ENCODE data around the gene SAFB.

SAFB gene

DNA sequence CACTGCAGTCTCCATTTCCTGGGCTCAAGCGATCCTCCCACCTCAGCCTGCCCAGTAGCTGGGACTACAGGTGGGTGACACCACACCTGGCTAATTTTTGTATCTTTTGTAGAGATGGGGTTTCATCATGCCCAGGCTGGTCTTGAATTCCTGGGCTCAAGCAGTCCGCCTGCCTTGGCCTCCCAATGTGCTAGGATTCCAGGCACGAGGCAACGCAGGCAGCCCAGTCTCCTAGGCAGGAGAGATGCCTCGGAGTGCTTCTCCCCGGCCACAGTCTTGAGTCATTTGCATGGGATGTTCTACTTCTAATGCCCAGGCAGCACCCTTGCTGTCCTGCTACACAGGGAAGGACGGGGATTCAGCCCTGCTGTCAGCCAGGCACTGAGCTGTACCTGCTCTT lies 48.7 kb downstream of the SAFB start:
- FAIRE-seq: no peak

DNA sequence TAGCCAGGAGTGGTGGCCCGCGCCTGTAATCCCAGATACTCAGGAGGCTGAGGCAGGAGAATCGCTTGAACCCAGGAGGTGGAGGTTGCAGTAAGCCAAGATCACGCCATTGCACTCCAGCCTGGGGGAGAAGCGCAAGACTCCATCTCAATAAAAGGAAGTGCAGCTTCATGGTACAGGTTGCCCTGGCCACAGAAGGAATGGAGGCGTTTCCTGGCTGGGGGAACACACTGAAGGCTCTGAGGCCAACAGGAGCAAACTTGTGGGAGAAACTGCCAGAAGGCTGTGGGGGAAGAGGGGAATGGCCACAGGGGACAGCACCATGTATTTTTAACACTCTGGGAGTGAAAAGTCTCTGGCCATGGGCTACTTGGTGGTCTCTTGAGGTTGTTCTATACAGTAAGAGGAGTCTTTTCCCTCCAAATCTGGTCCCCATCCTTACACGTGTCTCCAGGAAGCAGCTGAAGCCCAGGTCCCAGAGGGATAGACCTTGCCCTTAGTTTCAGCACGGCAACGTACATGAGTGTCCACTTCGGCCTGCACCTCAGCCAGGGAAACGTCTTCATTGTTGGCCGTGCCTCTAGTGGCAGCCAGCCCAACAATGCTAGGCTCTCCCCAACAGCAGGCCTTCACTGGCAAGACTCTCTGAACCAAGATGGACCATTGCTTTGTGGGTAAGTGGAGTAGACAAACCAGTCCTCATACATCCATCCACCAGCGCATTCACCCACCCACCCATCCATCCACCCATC lies 50.0 kb downstream of the SAFB start:
- FAIRE-seq: no peak

DNA sequence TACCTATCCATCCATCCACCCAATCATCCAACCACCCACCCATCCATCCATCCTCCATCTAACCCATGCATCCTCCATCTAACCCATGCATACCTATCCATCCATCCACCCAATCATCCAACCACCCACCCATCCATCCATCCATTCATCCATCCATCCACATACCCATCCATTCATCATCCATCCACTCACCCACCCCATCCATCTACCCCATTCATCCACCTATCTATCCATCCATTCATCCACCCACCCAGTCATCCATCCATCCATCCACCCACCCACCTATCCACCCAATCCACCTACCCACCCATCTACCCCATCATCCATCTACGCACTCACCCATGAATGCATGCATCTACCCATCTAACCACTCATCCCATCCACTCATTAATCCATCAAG lies 50.9 kb downstream of the SAFB start:
- FAIRE-seq: no peak

DNA sequence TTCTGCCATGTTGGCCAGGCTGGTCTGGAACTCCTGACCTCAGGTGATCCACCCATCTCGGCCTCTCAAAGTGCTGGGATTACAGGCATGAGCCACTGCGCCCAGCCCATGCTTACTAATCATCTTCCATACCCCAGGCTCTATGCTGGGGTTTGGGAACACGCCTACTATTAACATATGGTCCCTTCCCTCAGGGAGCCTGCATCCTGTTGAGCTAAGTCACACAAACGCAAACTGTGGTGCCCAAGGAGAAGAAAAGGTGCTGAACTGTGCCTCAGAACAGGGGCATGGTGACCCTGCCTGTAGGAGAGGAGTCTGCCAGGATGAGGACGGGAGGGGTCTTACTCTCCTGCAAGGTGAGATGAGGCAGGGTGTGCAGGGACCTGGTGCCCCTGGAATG lies 51.8 kb downstream of the SAFB start:
- FAIRE-seq: no peak

DNA sequence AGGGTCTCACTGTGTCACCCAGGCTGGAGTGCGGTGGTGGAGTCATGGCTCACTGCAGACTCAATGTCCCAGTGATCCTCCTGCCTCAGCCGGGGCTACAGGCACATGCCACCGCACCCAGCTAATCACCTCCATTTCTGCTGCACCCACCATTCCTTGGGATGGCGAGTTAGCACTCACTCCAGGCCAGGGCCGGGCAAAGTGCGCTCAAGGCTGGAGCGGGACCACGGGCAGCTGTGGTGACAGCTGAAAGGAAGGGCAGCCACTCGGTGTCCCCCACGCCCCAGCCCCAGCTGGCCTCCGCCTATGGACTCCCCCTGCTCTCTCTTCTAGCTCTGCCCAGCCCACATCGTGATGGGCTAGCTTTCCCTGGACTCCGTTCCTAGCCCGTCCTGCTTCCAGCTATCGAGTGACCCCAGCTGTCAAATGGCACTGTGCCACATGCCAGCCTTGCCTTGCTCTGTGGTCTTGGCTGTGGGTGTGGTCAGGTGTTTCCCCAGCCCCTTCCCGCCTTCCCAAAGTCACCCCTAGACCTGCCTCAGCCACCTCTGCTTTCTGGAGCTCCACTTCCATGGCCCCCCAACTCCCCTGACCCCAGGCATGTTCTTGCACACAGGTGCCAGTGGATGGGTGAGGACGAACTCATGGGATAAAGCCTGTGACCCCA lies 53.4 kb downstream of the SAFB start:
- FAIRE-seq: no peak

DNA sequence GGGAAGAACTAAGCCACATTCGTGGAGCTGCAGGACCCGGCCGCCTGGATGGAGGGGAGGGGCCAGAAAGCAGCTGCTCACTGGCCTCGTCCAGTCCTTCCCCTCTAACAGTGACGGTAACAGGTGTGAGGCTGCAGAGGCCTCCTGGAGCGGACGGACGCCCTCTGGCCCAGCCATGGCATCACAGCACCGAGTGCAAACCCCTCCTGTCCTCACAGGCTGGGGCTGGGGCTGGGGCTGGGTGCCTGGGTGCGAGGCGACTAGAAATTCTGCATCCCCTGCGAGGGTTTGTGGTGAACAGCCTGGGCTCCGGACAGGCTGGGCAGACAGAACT lies 53.9 kb downstream of the SAFB start:
- no peak for FAIRE-seq

DNA sequence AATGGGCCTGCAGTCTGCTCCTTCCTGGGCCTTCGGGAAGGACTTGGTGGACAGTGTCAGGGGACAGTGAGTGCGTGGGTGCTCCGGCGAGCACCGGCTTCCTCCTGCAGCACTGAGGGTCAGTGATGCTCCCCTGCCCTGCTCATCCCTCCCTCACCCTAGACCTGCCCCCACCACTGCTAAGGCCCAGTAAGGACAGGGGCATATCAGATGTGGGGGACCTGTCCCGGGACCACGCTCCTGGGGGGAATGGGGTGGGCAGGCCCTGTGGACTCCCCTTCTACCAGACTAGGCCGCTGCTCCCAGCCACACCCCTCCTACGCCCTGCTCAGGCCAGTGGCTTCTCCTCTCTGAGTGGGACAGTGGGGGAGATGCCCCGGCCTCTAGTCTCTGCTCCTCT lies 54.3 kb downstream of the SAFB start:
- no peak for FAIRE-seq

DNA sequence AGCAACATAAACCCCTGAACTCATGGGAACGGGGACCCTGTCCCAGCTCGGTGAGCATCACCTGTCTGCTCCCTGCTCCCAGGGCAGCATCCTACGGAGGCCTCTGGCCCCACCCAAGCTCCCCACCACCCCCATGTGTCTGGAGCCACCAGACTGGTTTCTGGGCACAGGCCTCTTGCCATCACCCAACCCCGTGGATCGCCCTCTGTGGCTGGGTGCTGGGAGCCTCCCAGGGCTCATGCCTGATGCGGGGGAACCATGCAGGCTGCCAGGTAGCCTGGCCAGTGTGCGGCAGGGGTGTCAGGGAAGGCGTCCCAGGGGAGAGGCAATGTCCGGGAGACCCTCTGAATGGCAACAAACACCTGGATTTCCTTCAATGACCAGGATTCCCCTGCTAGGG lies 54.7 kb downstream of the SAFB start:
- no peak for FAIRE-seq

DNA sequence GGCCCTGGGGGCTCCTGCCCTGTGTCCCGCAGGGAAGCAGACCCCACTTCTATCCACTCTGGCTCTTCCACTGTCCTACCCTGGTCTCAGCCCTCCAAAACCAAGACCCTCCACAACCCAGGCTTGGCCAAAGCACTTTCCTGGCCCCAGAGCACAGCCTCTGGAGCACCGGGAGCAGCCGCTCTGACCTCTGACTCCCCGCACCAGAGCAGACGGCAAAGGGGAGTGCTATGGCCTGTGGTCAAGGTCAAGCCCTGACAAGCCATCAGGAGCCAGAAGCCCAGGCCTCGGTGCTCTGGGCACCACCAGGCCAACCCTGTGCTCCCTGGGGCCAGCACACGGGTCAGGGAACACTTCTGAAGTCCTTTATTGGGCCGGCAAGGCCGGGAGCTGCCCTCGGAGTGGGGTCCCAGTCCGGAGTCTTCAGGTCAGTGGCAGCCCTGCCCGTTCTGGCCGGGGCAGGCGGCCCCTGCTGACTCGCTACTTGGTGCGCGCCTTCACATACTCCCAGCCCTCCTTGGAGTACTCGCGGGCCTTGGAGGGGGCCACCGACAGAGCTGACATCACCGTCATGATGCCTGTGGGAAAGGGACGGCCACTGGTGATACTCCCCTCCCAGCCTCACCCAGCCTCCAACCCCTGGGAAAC lies 55.3 kb downstream of the SAFB start:
- FAIRE-seq: no peak

DNA sequence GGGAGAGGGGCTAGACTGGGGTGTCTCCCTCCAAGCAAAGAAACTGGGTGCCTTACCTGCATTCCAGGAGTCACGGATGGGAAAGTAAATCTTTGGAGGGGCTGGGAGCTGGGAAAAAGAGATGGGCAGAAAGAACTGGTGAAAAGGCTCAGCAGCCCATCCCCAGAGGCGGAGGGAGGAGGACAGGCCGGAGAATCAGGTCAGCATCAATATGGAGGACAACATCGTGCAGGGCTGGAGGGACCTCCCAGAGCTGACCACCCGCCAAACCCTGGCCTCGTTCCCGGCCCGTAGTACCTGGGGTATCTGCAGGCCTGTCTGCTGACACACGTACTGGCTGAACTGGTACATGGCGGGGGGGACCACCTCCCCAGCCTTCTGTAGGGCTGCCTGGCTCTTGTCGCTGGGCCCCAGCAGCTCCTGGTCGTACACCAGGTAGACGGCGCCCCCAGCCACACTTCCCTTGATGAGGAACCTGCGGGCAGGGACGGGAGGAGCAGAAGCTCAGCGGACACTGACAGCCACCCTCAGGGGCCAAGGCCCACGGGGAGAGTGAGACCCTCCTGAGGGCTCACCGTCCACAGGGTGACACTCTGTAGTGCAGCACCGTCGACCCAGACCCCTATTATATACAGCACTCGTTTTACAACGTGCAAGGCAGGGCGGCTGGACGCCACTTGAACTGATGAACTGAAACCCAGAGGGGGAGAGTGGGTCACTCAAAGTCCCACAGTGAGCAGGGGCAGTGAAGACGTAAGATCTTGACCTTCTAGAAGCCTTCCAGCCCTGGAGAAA lies 56.6 kb downstream of the SAFB start:
- no peak for FAIRE-seq

DNA sequence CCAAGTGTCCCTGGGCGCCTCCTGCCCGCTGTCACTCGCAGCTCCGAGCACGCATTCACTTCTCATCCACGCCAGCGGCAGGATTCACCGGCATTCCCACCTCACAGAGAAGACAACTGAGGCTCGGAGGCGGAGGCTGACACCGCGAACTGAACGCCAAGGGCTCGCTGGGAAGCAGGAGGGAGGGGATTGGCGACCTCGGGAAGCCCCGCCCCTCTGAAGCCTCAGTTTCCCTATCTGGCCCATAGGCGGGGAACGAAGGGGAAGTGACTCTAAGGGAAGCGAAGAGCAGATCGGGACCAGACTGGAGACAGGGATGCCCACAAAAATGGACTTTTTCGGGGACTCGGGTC lies 57.2 kb downstream of the SAFB start:
- FAIRE-seq: no peak

DNA sequence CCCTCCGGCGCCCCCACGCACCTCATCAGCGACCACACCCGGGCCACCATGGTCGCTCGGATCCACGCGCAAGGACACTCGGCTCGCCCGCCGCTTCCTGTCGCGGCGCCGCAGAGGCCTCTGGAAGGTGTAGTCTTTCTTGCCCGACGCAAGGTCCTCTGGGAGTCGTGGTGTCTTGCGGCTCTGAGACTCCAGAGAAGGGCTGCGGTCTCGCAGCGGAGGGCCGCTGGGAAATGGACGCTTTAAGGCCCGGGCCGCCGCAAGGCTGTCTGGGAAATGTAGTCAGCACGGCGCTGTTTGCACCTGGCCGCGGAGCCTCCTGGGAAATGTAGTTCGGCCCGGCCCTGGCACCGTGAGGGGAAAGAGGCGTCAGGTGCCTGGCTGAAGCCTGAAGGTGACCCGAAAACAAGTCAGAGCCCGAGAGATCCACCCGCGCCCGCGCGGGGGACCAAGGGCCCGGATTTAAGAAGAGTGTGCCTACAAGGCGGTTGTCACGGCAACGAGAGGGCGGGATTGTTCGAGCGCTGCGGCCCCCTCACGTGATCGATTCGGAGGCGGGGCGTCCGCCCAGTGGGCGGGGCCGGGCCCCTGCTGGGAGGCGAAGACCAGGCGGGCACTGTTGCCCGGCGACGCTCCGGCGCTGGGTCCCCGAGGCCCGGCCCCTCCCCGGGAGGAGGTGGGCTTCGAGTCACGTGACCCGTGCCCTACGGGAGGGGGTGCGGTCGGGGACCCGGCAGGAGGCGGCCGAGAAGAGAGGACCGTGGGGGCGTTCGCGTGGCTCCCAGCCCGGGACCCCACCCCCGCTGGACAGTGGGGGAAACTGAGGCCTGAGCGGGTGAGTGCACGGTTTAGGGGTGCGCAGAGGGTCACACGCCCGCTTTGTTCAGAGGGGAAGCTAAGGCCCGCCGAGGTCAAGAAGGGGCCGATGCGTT lies 57.8 kb downstream of the SAFB start, which contains the start of the genes HSD11B1L and MICOS13:
HSD11B1L (plus strand) TSS at position 591 of the 932 bp plus-strand sequence. CDS start 3,806 bp downstream, outside the sequence.
MICOS13 (minus strand) TSS at position 80 of the 932 bp plus-strand sequence; CDS start at position 50, 30 bp downstream.
- FAIRE-seq: peak; percentile 92

DNA sequence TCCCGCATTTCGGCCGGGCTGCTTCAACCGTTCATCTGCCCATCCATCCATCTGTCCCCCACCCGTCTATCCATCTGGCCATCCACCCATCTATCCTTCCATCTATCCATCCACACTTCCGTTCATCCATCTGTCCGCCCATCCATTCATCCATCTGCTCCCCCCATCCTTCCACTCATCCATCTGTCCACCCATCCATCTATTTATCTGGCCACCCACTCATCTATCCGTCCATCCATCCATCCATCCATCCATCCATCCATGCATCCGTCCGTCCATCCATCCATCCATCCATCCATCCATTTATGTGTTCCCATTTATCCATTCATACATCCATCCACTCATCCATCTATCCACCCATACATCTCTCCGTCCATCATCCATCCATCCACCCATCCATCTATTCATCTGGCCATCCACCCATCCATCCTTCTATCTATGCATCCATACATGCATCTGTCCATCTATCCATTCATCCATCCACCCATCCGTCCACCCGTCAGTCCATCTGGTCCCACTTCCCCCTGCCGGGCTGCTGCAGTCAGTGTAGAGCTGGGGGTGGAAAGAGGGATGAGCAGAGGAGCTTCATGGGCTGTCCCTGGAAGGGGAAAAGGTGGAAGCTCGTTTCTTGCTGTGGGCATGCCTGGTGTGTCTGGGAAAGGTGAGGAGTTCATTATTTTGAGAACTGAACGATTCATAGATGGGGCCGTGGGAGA lies 58.7 kb downstream of the SAFB start:
- no peak for FAIRE-seq

DNA sequence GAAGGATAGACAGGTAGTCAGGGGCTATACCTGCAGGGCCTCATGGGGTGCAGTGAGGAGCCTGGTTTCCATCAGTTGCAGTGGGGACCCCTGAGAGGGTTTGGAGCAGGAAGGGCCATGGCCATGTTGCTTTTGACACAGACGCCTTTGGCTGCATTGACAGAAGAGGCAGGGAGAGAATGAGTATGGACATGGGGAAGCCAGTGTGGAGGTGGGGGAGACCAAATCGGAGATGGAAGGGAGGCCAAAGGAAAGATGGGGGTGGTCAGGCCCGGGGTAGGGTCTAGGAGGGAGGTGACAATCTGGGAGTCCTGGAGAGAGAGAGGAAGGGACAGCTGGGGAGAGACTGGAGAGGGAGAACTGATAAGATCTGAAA lies 59.2 kb downstream of the SAFB start:
- FAIRE-seq: no peak

DNA sequence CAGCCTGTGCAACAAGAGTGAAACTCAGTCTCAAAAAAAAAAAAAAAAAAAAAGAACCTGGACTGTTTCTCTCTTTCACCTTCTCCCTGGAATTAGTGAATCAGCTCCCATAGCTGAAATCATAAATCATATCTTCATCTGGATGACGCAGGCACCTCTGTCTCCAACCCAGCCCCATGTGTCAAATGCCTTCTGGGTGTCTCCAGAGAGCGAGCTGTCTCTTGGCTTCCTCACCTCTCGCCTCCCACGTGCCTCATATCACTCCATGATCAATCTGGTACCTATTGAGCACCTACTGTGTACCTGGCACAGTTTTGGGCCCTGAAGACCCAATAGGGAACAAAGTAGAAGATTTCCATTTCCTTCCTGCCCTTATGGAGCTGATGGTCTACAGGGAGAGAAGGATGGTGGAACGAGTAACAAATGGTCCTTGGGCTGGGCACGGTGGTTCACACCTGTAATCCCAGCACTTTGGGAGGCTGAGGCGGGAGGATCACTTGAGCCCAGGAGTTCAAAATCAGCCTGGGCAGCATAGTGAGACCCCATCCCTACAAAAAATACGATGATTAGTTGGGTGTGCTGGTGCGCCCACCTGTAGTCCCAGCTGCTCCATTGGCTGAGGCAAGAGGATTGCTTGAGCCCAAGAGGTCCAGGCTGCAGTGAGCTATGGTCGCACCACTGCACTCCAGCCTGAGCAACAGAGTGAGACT lies 60.4 kb downstream of the SAFB start:
- FAIRE-seq: no peak

DNA sequence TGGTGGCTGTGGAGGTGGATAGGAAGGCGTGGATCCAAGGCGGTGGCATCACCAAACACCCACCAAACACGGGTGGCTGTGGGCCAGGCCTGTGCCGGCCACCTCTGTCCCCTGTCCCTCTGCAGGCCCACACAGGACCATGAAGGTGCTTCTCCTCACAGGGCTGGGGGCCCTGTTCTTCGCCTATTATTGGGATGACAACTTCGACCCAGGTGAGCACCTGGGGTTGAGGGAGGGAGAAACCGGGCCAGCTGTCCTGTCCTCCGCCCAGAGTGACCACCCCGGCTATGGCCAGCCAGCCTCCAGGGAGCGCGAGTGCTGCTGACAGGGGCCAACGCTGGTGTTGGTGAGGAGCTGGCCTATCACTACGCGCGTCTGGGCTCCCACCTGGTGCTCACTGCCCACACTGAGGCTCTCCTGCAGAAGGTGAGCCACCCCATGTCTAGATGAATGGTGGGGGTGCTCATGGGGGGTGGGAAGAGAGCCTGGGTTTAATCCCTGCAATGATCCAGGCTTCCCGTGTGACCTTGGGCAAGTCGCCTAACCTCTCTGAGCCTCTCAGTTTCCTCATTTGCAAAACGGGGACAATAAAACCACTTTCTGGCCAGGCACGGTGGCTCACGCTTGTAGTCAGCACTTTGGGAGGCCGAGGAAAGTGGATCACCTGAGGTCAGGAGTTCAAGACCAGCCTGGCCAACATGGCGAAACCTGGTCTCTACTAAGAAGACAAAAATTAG lies 62.0 kb downstream of the SAFB start:
- no peak for FAIRE-seq

DNA sequence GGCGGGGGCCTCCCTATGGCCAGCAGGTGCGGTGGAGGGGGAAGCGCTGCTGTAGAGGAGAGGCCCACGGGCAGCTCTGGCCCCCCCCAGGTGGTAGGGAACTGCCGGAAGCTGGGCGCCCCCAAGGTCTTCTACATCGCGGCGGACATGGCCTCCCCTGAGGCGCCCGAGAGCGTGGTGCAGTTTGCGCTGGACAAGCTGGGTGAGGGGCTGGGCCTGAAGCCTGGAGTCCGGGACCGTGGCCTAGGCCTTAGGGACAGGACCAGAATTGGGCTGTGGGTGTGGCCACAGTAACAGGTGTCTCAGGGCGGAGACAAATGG lies 63.4 kb downstream of the SAFB start:
- FAIRE-seq: no peak

DNA sequence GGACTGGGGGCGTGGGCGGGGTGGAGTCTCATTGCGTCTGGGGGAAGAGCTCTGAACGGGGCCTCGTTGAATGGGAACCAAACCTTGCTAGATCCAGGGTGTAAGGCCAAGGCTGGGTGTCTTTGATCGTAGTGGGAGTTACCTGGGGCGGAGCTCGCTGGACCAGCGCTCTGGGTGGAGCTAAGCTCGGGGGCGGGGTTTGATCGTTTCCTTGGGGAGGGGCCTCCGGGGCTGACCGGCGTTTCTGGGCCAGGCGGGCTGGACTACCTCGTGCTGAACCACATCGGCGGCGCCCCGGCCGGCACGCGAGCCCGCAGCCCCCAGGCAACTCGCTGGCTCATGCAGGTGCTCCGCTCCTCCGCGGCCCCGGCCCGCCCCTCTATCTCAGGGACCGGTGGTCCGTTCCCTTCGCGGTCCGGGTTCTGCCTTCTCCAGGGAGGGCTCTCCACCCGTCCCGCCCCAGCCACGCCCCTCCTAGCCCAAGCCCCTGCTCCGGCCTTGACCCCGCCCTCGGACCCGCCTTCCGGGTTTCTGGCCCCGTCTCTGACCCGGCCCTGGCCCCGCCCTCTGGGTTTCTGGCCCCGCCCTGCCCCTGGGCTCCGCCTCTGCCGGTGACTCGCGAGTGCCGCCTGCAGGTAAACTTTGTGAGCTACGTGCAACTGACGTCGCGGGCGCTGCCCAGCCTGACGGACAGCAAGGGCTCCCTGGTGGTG lies 63.9 kb downstream of the SAFB start:
- no peak for FAIRE-seq

DNA sequence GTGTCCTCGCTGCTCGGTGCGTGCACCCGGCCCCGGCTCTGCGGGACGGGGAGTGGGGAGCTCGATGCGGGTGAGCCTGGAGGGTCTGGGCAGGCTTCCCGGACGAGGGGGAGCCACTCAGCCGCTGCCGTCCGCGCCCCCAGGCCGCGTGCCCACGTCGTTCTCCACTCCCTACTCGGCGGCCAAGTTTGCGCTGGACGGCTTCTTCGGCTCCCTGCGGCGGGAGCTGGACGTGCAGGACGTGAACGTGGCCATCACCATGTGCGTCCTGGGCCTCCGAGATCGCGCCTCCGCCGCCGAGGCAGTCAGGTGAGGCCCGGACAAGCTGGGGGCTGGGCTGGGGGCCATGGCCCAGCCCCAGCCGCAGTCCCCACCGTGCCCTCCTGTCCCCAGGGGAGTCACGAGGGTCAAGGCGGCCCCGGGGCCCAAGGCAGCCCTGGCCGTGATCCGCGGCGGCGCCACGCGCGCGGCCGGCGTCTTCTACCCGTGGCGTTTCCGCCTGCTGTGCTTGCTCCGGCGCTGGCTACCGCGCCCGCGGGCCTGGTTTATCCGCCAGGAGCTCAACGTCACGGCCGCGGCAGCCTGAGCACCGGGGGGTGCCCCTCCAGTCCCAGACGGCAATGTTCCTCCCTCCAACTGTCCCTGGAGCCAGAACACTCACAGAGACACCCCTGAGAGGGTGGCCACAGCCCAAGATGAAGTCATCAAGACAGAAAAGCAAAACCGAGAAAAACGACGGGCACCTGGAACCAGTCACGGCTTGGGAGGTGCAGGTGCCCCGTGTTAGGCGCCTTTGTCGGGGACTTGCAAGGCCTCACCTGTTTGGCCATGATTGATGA lies 64.7 kb downstream of the SAFB start:
- FAIRE-seq: no peak

All from colon (tissue), 2 donors.